Femur (tissue), 1 donor: ENCODE data around the gene CACNB1.

ENCODE experiments used
- DNase-seq: peaks from one replicate; pipeline ENCODE4 v3.0.0-alpha.2; 2017

Gene CACNB1

GRCh38 chr17:39197380-39198185 is at the start of gene CACNB1:
TSS of gene CACNB1 (minus strand) at chr17:39197669. CDS start at chr17:39197495, 174 bp downstream.
- DNase-seq: peak; percentile 91

- no peak for DNase-seq
Observed at GRCh38 chr17:39246274-39246673, 48.8 kb upstream of the CACNB1 start.

- peak; percentile 89 for DNase-seq
Observed at GRCh38 chr17:39244600-39245570, 47.4 kb upstream of the CACNB1 start.

GRCh38 chr17:39244016-39244599 is 46.6 kb upstream of the CACNB1 start:
- DNase-seq: peak; percentile 55

- no peak for DNase-seq
Observed at GRCh38 chr17:39243155-39243554, 45.7 kb upstream of the CACNB1 start.

- no peak for DNase-seq
Observed at GRCh38 chr17:39240631-39241030, 43.2 kb upstream of the CACNB1 start.

GRCh38 chr17:39239640-39240314 is 42.3 kb upstream of the CACNB1 start:
- DNase-seq: no peak

- no peak for DNase-seq
Observed at GRCh38 chr17:39238311-39238972, 41.0 kb upstream of the CACNB1 start.

GRCh38 chr17:39237586-39237985 is 40.1 kb upstream of the CACNB1 start:
- DNase-seq: no peak

GRCh38 chr17:39236981-39237441 is 39.5 kb upstream of the CACNB1 start:
- DNase-seq: no peak

GRCh38 chr17:39236450-39236927 is 39.0 kb upstream of the CACNB1 start:
- DNase-seq: no peak

- DNase-seq: no peak
Observed at GRCh38 chr17:39235555-39236449, 38.3 kb upstream of the CACNB1 start.

- DNase-seq: peak; percentile 67
Observed at GRCh38 chr17:39231591-39232551, 34.4 kb upstream of the CACNB1 start.

- no peak for DNase-seq
Observed at GRCh38 chr17:39231091-39231561, 33.7 kb upstream of the CACNB1 start.

GRCh38 chr17:39230361-39230760 is 32.9 kb upstream of the CACNB1 start:
- no peak for DNase-seq

- no peak for DNase-seq
Observed at GRCh38 chr17:39229274-39229913, 31.9 kb upstream of the CACNB1 start.

GRCh38 chr17:39227364-39227919 is 30.0 kb upstream of the CACNB1 start:
- no peak for DNase-seq

GRCh38 chr17:39225959-39226683 is 28.7 kb upstream of the CACNB1 start:
- peak; percentile 90 for DNase-seq
